Stomach (tissue), 9 donors: ENCODE results near the gene RNF32. TPM values are rescaled to one million over a fixed set of nuclear protein-coding genes. Genes with fewer than 3 reads are reported as not detected.

ENCODE experiments used
- DNase-seq, 2 donors: peaks; one replicate each; pipeline versions ENCODE4 v3.0.0 to v3.0.0-alpha.2; 2013 to 2019
- H3K27ac ChIP-seq, 5 donors: fragments of 200-600 bp in 4 of 5; sonication (generic) in 4 of 5; one replicate each; pipeline ENCODE4 v1.5.1; 2013 to 2019; ENCODE audit warnings: mild to moderate bottlenecking in 1 of 5, moderate library complexity in 1 of 5
- H3K27me3 ChIP-seq, 3 donors: fragments of 200-600 bp; sonication (generic); one replicate each; pipeline ENCODE4 v1.5.1; 2017 to 2019; ENCODE audit warnings: mixed run types in 1 of 3
- H3K36me3 ChIP-seq, 4 donors: fragments of 200-600 bp; sonication (generic); 1 replicate in 3 of 4; 2 replicates in 1 of 4; pipeline ENCODE4 v1.5.1; 2016 to 2019
- H3K4me1 ChIP-seq, 4 donors: fragments of 200-600 bp; sonication (generic); one replicate each; pipeline ENCODE4 v1.5.1; 2016 to 2019
- H3K4me3 ChIP-seq, 4 donors: fragments of 200-600 bp; sonication (generic) in 3 of 4; one replicate each; pipeline ENCODE4 v1.5.1; 2016 to 2019; ENCODE audit warnings: mild to moderate bottlenecking in 1 of 4
- H3K9me3 ChIP-seq, 4 donors: fragments of 200-600 bp; sonication (generic); one replicate each; pipeline ENCODE4 v1.5.1; 2016 to 2019
- CTCF ChIP-seq, 7 experiments: fragments of 450-650 bp in 4 of 7; fragments of 200-600 bp in 3 of 7; sonication (generic) in 3 of 7; IDR thresholded peaks; one replicate each; pipeline ENCODE4 v1.5.1; 2016 to 2019; ENCODE audit warnings: antibody characterized with exemption in 7 of 7, control low read depth in 2 of 7, mild to moderate bottlenecking in 1 of 7
- EP300 ChIP-seq: sonication (generic); formaldehyde crosslinking; IDR thresholded peaks from one replicate; pipeline ENCODE4 v1.6.1; 2017; ENCODE audit warnings: antibody characterized with exemption
- POLR2A ChIP-seq, 4 donors: fragments of 450-650 bp; IDR thresholded peaks; one replicate each; pipeline ENCODE4 v1.6.1; 2016; ENCODE audit warnings: antibody characterized with exemption in 4 of 4, control low read depth in 2 of 4, mild to moderate bottlenecking in 1 of 4, moderate library complexity in 1 of 4
- POLR2AphosphoS5 ChIP-seq, 3 donors: sonication (generic); formaldehyde crosslinking; IDR thresholded peaks; one replicate each; pipeline ENCODE4 v1.6.1; 2016; ENCODE audit warnings: antibody characterized with exemption in 3 of 3
- WGBS, 5 donors: extraction: QIAGEN DNeasy Blood & Tissue Kit in 3 of 5; methylation state at CpG; one replicate each; pipeline versions ENCODE4 v1.1.5 to v1.1.7; 2013 to 2018; 5-methylcytosine and 5-hydroxymethylcytosine counted together
- intact Hi-C: fragments of 100-400 bp; cut with DNase I; formaldehyde crosslinking; loops from one replicate; pipeline ENCODE4 v1.15.1; 2023; ENCODE audit warnings: low total_unique reads
- polyA plus RNA-seq, 3 donors: library from polyadenylated mRNA; stranded (reverse); fragments of 200-250 nt; gene quantifications; one replicate each; pipeline ENCODE4 v1.2.3, GENCODE V29; 2013
- total RNA-seq, 5 donors: library from RNA; depleted of rRNA; stranded (reverse); fragments of >200 nt; gene quantifications; one replicate each; pipeline versions ENCODE4 v1.1.0 to v1.2.3, GENCODE V29; 2014 to 2016
- donor health status: healthy with polysubstance abuse.
- donor health status: Bipolar disorder and iron deficiency.
- donor health status: healthy.

The RNF32 gene
- total and polyA plus RNA-seq, 8 donors: 1.2 to 4.7 (median 2.4) TPM; not detected in 2

- H3K36me3 ChIP-seq: peaks cover 24 to 67% (median 65%) of the 10 kb centered on the region in 4 donors
These were observed 36.9 kb downstream of the RNF32 start for GRCh38 chr7:156677374-156678054.

GRCh38 chr7:156680281-156680680 is 39.7 kb downstream of the RNF32 start:
- Histone ChIP-seq H3K27me3 (no peaks in the 10 kb centered on the region), H3K4me3 (no peak overlapping the region), H3K9me3 (no peaks in the 10 kb centered on the region), H3K36me3 (peaks cover 21 to 76% (median 76%) of the 10 kb centered on the region in 4 donors), H3K27ac (no peak overlapping the region), H3K4me1 (peaks cover 0 to 3% (median 1%) of the 10 kb centered on the region in 4 donors)
- TF ChIP-seq CTCF (IDR thresholded peaks at IDR 0.05) (no peak), POLR2A (IDR thresholded peaks at IDR 0.05) (no peak), EP300 (no peak), POLR2AphosphoS5 (IDR thresholded peaks at IDR 0.05) (no peak)
- 41 to 88% (median 79%) methylated on average over 1 of the region's 1 CpG for WGBS, 5 donors
- DNase-seq: no peak
- intact Hi-C loops: no loop called here

More at GRCh38 chr7:156677374-156678054, 36.9 kb downstream of the RNF32 start:
- WGBS, 5 donors: 95 to 98% (median 96%) methylated on average over 9 of the region's 9 CpGs
- H3K27ac ChIP-seq: no peak overlapping the region
- no peaks in the 10 kb centered on the region for H3K9me3 ChIP-seq
- H3K4me1 ChIP-seq: no peaks in the 10 kb centered on the region
- H3K4me3 ChIP-seq: no peak overlapping the region
- H3K27me3 ChIP-seq: no peaks in the 10 kb centered on the region
- intact Hi-C loops: no loop called here
- no peak for TF ChIP-seq POLR2A (IDR thresholded peaks at IDR 0.05)
- TF ChIP-seq EP300: no peak
- no peak for TF ChIP-seq POLR2AphosphoS5 (IDR thresholded peaks at IDR 0.05)
- TF ChIP-seq CTCF (IDR thresholded peaks at IDR 0.05): no peak
- no peak for DNase-seq

GRCh38 chr7:156682928-156683327 is 42.4 kb downstream of the RNF32 start:
- H3K4me1 ChIP-seq: peaks cover 0 to 7% (median 2%) of the 10 kb centered on the region in 4 donors
- H3K27me3 ChIP-seq: no peaks in the 10 kb centered on the region
- 84 to 90% (median 88%) methylated on average over 2 of the region's 2 CpGs for WGBS, 5 donors
- DNase-seq: no peak
- TF ChIP-seq EP300 (no peak), POLR2A (IDR thresholded peaks at IDR 0.05) (no peak), CTCF (IDR thresholded peaks at IDR 0.05) (no peak), POLR2AphosphoS5 (IDR thresholded peaks at IDR 0.05) (no peak)
- H3K9me3 ChIP-seq: no peaks in the 10 kb centered on the region
- H3K4me3 ChIP-seq: no peak overlapping the region
- no peak overlapping the region for H3K27ac ChIP-seq
- intact Hi-C loops: no loop called here
- H3K36me3 ChIP-seq: peaks cover 14 to 58% (median 54%) of the 10 kb centered on the region in 4 donors

- peaks cover 5 to 45% (median 41%) of the 10 kb centered on the region in 4 donors for H3K36me3 ChIP-seq
- intact Hi-C loops: no loop called here
- no peak for TF ChIP-seq POLR2A (IDR thresholded peaks at IDR 0.05)
- no peak for TF ChIP-seq CTCF (IDR thresholded peaks at IDR 0.05)
- no peak for TF ChIP-seq POLR2AphosphoS5 (IDR thresholded peaks at IDR 0.05)
- TF ChIP-seq EP300: no peak
- H3K9me3 ChIP-seq: no peaks in the 10 kb centered on the region
- H3K4me3 ChIP-seq: no peak overlapping the region
- H3K4me1 ChIP-seq: peaks cover 0 to 7% (median 2%) of the 10 kb centered on the region in 4 donors
- WGBS, 5 donors: 90 to 96% (median 93%) methylated on average over 10 of the region's 10 CpGs
- no peak overlapping the region for H3K27ac ChIP-seq
- no peaks in the 10 kb centered on the region for H3K27me3 ChIP-seq
- no peak for DNase-seq
These were observed 43.7 kb downstream of the RNF32 start for GRCh38 chr7:156684251-156684650.
